Activated T-cell treated with anti-CD3 and anti-CD28 coated beads, Interleukin-2, amount 50 U/mL, for 24 hours (primary cell): ENCODE measurements around the gene PIK3C3.
"Not testable (repeated sequence)": the region's sequence is repeated elsewhere in the genome, so short reads cannot be mapped to it uniquely, and the experiment has no call there.

ENCODE experiments used
- DNase-seq: peaks from one replicate; pipeline ENCODE4 v3.0.0-alpha.2; 2020
- H3K27ac Mint-ChIP-seq: 2 replicates; pipeline ENCODE4 v1.8.0; 2020; ENCODE audit warnings: mild to moderate bottlenecking, mixed read lengths
- H3K27me3 Mint-ChIP-seq: 2 replicates; pipeline ENCODE4 v1.8.0; 2020; ENCODE audit warnings: mixed read lengths
- H3K36me3 Mint-ChIP-seq: 2 replicates; pipeline ENCODE4 v1.8.0; 2020; ENCODE audit warnings: low read depth, mixed read lengths
- H3K4me1 Mint-ChIP-seq: 2 replicates; pipeline ENCODE4 v1.8.0; 2020; ENCODE audit warnings: low read depth, mixed read lengths
- H3K4me3 Mint-ChIP-seq: 2 replicates; pipeline ENCODE4 v1.8.0; 2020; ENCODE audit warnings: mild to moderate bottlenecking, moderate library complexity, mixed read lengths
- H3K9me3 Mint-ChIP-seq: 2 replicates; pipeline ENCODE4 v1.8.0; 2020; ENCODE audit warnings: mixed read lengths

PIK3C3 gene

DNA sequence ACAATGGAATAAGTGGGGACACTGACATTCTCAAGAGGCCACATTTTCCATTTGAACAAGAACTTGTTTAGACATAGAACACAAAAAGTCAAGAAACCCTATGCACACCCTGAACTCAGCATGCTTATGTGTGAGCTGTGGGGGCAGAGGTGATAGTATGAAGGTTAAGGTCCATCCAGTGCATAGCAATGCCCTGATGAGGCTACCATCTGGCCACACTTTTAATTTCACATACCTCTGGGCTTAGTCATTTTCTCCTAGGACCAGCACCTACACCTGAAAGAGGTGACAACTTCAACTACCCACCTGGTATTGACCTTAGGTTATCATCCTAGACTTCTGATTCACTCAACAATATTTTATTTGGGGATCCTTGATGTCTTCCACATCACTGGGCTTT, 139.8 kb downstream of the PIK3C3 start:
- no peak for DNase-seq
- H3K4me3 Mint-ChIP-seq, result no peak overlapping the region
- no peaks in the 10 kb centered on the region for H3K36me3 Mint-ChIP-seq
- H3K27ac Mint-ChIP-seq, result no peak overlapping the region
- H3K9me3 Mint-ChIP-seq, result no peaks in the 10 kb centered on the region
- no peaks in the 10 kb centered on the region for H3K27me3 Mint-ChIP-seq
- H3K4me1 Mint-ChIP-seq, result no peaks in the 10 kb centered on the region

DNA sequence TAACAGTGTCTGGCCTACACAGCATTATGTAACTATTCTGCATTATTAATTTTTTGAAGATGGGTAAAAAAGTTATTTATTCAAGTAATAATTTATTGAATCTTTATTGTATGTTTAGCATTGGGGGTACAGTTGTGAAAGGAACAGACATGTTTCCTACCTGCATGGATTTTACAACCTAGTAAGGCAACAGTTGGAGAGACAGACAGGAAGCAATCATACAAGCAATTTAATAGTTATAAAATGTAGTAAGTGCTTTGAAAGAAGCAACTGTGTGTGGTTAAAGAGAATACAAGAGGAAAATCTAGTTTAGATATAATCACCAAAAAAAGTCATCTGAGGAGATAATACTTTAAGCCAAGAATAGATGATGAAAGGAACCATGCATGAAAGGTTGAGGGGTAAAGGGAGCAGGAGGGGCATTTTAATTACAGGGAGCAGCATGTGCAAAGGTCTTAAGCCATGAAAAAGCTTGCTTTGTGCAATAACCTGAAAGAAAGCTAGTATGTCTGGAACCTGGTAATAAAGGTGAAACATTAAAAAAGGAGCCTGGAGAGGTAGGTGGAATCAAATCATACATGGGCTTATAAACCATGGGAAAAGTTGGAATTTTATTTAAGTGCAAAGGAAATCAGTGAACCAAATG, 140.8 kb downstream of the PIK3C3 start:
- no peak overlapping the region for H3K27ac Mint-ChIP-seq
- no peaks in the 10 kb centered on the region for H3K4me1 Mint-ChIP-seq
- no peaks in the 10 kb centered on the region for H3K9me3 Mint-ChIP-seq
- H3K27me3 Mint-ChIP-seq, result no peaks in the 10 kb centered on the region
- no peak overlapping the region for H3K4me3 Mint-ChIP-seq
- no peaks in the 10 kb centered on the region for H3K36me3 Mint-ChIP-seq
- no peak for DNase-seq

DNA sequence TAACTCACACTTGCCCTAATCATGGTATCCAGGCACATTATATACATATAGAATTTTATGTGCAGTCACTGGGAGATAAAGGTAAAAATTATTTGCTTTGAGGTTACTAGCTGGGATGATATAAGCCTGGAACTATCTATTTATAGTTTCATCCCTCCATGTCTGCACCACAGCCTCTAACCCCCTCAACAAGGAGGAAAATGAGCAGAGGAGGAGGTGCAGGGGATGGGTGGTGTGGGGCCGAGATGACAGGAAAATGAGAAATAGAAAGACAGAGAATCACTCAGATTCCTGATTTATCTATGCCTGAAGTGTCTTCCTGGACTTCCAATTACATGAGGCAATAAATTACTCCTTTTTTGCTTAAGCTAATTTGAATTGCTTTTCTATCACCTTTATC, 145.2 kb downstream of the PIK3C3 start:
- H3K9me3 Mint-ChIP-seq, result no peaks in the 10 kb centered on the region
- no peak for DNase-seq
- H3K36me3 Mint-ChIP-seq, result no peaks in the 10 kb centered on the region
- no peak overlapping the region for H3K4me3 Mint-ChIP-seq
- H3K4me1 Mint-ChIP-seq, result no peaks in the 10 kb centered on the region
- H3K27ac Mint-ChIP-seq, result no peak overlapping the region
- H3K27me3 Mint-ChIP-seq, result no peaks in the 10 kb centered on the region

- H3K4me1 Mint-ChIP-seq, result no peaks in the 10 kb centered on the region
- no peaks in the 10 kb centered on the region for H3K9me3 Mint-ChIP-seq
- no peak overlapping the region for H3K4me3 Mint-ChIP-seq
- DNase-seq, result no peak
- no peak overlapping the region for H3K27ac Mint-ChIP-seq
- no peaks in the 10 kb centered on the region for H3K27me3 Mint-ChIP-seq
- H3K36me3 Mint-ChIP-seq, result no peaks in the 10 kb centered on the region
Measured at GRCh38 chr18:42100911-42101310, 145.9 kb downstream of the PIK3C3 start.

DNA sequence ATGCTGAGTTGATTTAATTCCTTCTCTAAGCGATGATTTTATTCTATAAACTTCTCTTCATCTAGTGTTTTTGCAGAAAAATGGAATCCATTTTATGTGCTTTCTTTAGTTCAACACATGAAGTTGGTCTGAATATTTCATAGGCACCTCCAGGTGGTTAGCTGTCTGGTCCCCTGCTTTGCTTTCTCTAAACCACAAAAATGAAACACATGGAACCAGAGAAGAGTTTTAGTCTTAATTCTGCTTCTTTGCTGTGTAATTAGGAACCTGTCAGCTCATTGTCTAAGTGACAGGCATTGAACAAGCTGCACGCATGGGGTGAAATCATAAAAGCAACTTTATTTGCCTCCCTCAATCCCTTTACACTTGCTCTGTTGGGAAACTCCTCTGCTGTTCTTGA, 150.4 kb downstream of the PIK3C3 start:
- DNase-seq, result no peak
- Mint-ChIP-seq H3K27me3 (no peaks in the 10 kb centered on the region), H3K4me3 (no peak overlapping the region), H3K9me3 (no peaks in the 10 kb centered on the region), H3K36me3 (no peaks in the 10 kb centered on the region), H3K4me1 (no peaks in the 10 kb centered on the region), H3K27ac (no peak overlapping the region)

GRCh38 chr18:42106784-42107183, 151.8 kb downstream of the PIK3C3 start:
- no peak for DNase-seq
- Mint-ChIP-seq H3K27me3 (no peaks in the 10 kb centered on the region), H3K4me3 (no peak overlapping the region), H3K27ac (no peak overlapping the region), H3K36me3 (no peaks in the 10 kb centered on the region), H3K4me1 (no peaks in the 10 kb centered on the region), H3K9me3 (no peaks in the 10 kb centered on the region)

DNA sequence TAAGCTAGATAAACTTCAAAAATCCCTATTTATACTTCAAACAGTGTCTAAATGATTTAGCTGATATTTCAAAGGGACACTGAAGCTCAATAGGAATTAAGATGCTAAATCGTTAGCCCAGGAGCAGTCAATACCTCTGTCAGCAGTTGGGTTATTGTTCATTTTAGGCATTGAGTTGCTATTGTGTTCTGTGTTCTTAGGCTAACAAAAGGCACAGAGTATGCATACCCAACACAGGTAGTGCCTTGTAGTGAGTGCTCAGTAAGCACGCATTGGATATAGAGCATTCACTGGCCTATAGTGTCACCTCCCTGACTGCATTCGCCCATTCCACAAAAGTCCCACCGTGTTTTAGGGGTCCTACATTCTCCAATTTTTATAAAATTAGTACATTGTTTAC, 152.3 kb downstream of the PIK3C3 start:
- H3K9me3 Mint-ChIP-seq, result no peaks in the 10 kb centered on the region

DNA sequence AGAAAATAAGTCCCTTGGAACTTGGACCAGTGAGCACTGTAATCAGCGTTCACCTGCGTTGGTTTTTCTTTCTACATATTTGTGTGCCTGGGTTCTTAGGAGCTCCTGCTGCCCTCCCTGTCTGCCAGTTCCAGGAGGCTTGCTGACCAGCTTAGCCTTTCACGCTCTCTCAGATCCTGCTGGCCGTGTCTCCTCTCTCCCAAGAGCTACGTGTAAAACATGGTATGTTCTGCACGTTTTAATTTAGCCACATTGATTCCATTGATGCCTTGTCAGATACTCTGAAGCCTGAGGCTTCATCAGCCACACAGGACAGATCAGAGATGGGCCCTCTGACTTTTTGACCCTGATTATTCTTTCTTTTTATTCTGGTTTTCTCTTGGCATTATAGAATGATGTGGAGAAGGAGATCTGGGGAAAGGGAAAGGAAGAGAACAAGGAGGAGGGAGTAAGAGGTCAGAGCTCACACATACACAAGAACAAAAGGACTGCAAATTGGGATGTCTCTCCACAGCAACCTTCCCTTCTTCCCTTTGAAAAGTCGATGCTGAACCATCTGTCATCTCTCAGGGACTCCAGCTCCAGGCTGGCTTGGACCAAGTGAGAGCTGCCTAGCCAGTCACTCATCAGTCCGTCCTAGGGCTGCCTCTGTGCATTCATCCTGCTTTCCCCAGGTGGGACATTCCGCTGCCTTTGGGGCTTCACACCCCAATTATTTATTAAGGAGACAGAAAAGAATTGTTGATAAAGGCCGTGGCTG, 152.8 kb downstream of the PIK3C3 start:
- Mint-ChIP-seq H3K4me1 (no peaks in the 10 kb centered on the region), H3K4me3 (no peak overlapping the region), H3K9me3 (no peaks in the 10 kb centered on the region), H3K36me3 (no peaks in the 10 kb centered on the region), H3K27ac (no peak overlapping the region), H3K27me3 (no peaks in the 10 kb centered on the region)
- no peak for DNase-seq

More for the DNA sequence above, 152.3 kb downstream of the PIK3C3 start:
- H3K27ac Mint-ChIP-seq, result no peak overlapping the region
- DNase-seq, result no peak
- H3K27me3 Mint-ChIP-seq, result no peaks in the 10 kb centered on the region
- H3K4me1 Mint-ChIP-seq, result no peaks in the 10 kb centered on the region
- H3K4me3 Mint-ChIP-seq, result no peak overlapping the region
- no peaks in the 10 kb centered on the region for H3K36me3 Mint-ChIP-seq

GRCh38 chr18:42112147-42112546, 157.1 kb downstream of the PIK3C3 start:
- H3K36me3 Mint-ChIP-seq, H3K4me3 Mint-ChIP-seq, DNase-seq, H3K27ac Mint-ChIP-seq, H3K27me3 Mint-ChIP-seq, H3K9me3 Mint-ChIP-seq: not testable (repeated sequence)
- H3K4me1 Mint-ChIP-seq, result peaks cover 12% of the 10 kb centered on the region

GRCh38 chr18:42112657-42113420, 157.8 kb downstream of the PIK3C3 start:
- no peak for DNase-seq
- H3K36me3 Mint-ChIP-seq, result no peaks in the 10 kb centered on the region
- no peak overlapping the region for H3K4me3 Mint-ChIP-seq
- H3K27ac Mint-ChIP-seq, result no peak overlapping the region
- H3K27me3 Mint-ChIP-seq, result no peaks in the 10 kb centered on the region
- H3K9me3 Mint-ChIP-seq, result no peaks in the 10 kb centered on the region
- peaks cover 12% of the 10 kb centered on the region for H3K4me1 Mint-ChIP-seq

DNA sequence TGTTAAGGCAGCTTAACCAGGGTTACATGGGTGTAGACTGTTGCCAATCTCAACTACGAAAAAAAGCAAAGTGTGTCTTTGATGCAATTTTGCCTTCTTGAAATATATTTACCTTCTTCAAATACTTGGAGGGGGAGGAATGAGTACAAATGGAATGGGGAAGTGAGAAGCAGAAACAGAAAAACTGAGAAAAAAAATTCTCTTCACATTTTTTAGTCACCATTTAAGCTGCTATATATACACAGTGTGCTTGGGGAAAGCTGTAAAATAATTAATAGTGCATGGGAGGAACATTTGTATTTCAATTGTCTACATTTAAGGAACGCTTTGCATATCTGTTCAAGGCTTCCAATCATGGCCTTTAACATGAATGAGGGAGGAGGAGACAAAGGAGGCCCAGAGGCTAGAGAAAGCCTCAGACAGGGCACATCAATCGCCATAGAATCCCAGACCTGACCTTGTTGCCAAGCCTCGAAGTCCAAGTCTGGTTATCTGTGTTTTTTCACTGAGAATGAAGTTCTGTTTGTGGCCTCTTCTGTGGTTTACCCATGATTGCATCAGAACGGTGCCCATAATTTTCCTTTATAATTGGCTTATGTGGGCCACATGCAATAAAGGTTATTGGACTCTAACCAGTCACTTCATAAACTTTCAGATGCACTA, 158.6 kb downstream of the PIK3C3 start:
- no peak for DNase-seq
- H3K36me3 Mint-ChIP-seq, result no peaks in the 10 kb centered on the region
- no peak overlapping the region for H3K4me3 Mint-ChIP-seq
- H3K4me1 Mint-ChIP-seq, result peaks cover 12% of the 10 kb centered on the region
- no peaks in the 10 kb centered on the region for H3K9me3 Mint-ChIP-seq
- H3K27me3 Mint-ChIP-seq, result no peaks in the 10 kb centered on the region
- H3K27ac Mint-ChIP-seq, result peak overlapping the region; percentile 75

DNA sequence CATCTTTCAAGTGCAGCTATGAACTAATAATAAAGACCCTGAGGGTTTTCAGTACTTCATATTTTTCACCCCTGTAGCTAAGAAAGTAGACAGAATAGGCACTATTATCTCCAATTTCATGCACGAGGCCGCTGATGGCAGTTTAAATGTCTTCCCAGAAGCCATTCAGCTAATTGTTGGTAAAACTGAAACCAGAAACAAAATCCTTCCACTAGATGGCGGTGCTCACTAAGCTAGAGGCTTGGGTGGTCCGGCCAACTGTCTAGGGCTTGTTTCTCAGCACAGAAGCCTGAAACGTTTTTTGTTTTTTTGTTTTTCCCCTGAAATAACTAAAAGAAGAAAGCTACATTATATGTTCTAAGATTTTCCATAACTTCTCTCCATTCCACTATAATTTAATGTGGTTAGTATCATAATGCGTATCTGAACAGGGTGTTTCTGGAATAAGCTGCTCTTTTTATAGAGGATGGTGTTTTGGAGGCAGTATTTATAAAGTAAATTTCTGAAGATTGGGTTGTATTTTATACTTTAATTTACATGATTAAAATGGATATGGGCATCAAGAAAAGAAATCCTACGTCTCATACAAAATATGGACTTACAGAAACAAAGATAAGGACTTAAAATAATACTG, 159.4 kb downstream of the PIK3C3 start:
- no peak overlapping the region for H3K4me3 Mint-ChIP-seq
- H3K36me3 Mint-ChIP-seq, result no peaks in the 10 kb centered on the region
- peaks cover 12% of the 10 kb centered on the region for H3K4me1 Mint-ChIP-seq
- no peaks in the 10 kb centered on the region for H3K27me3 Mint-ChIP-seq
- peak; percentile 49 for DNase-seq
- peak overlapping the region; percentile 75 for H3K27ac Mint-ChIP-seq
- H3K9me3 Mint-ChIP-seq, result no peaks in the 10 kb centered on the region

DNA sequence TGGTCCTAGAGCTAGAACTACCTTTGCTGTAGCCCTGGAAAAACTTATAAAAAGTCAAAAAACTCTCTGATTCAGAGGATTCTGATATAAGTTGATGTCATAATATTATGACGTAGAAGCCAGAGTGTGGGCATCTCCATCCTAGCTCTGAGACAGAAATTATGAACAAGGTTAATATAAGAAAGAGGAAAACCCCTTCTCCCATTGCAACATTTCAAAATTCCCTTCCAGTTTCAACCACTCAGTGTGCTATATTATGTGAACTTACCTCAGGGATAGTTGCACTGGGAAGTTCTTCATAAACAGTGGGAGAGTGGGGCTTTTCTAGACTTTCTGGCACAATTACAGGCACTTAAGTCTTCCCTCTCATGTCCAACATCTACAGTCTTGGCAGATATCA, 171.6 kb downstream of the PIK3C3 start:
- H3K9me3 Mint-ChIP-seq, result no peaks in the 10 kb centered on the region
- no peak overlapping the region for H3K4me3 Mint-ChIP-seq
- peaks cover 8% of the 10 kb centered on the region for H3K27me3 Mint-ChIP-seq
- no peak overlapping the region for H3K27ac Mint-ChIP-seq
- no peaks in the 10 kb centered on the region for H3K36me3 Mint-ChIP-seq
- DNase-seq, result no peak
- no peaks in the 10 kb centered on the region for H3K4me1 Mint-ChIP-seq
